HG03135 (cell line): Measurements from ENCODE around the gene FAM181A.

Experiments
- ATAC-seq: cut with Tn5 transposase; IDR thresholded peaks from one replicate; pipeline ENCODE4 v1.9.1; 2021; ENCODE audit warnings: mild to moderate bottlenecking, moderate library complexity; ENCODE audit not compliant: unreplicated experiment

The FAM181A gene

DNA sequence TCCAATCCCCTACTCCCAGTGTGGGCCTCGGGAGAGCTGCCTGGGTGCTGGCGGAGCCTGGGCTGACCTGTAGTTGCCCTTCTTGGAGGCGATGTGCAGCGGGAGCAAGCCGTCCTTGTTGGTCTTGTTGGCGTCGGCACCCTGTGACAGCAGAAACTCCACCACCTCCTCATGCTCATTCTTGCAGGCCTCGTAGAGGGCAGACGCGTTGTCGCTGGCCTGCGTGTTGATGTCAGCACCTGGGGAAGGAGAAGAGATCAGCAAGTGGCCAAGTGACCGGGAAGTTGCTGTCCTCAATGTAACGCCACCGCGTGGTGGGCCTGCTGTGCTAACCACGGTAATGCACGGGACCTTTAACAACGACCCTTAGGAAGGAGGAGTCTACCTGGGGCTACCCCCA, 20.1 kb downstream of the FAM181A start:
- no peak for ATAC-seq

GRCh38 chr14:93949511-93950075, 22.4 kb downstream of the FAM181A start:
- ATAC-seq = no peak

GRCh38 chr14:93950948-93951634, 23.9 kb downstream of the FAM181A start:
- no peak for ATAC-seq

- no peak for ATAC-seq
Measured at GRCh38 chr14:93951635-93952540, 24.7 kb downstream of the FAM181A start.

GRCh38 chr14:93952829-93953228, 25.7 kb downstream of the FAM181A start:
- no peak for ATAC-seq

- ATAC-seq = no peak
Measured at GRCh38 chr14:93953263-93953662, 26.1 kb downstream of the FAM181A start.

- no peak for ATAC-seq
Measured at GRCh38 chr14:93953739-93954515, 26.8 kb downstream of the FAM181A start.

GRCh38 chr14:93954516-93954830, 27.3 kb downstream of the FAM181A start:
- no peak for ATAC-seq

DNA sequence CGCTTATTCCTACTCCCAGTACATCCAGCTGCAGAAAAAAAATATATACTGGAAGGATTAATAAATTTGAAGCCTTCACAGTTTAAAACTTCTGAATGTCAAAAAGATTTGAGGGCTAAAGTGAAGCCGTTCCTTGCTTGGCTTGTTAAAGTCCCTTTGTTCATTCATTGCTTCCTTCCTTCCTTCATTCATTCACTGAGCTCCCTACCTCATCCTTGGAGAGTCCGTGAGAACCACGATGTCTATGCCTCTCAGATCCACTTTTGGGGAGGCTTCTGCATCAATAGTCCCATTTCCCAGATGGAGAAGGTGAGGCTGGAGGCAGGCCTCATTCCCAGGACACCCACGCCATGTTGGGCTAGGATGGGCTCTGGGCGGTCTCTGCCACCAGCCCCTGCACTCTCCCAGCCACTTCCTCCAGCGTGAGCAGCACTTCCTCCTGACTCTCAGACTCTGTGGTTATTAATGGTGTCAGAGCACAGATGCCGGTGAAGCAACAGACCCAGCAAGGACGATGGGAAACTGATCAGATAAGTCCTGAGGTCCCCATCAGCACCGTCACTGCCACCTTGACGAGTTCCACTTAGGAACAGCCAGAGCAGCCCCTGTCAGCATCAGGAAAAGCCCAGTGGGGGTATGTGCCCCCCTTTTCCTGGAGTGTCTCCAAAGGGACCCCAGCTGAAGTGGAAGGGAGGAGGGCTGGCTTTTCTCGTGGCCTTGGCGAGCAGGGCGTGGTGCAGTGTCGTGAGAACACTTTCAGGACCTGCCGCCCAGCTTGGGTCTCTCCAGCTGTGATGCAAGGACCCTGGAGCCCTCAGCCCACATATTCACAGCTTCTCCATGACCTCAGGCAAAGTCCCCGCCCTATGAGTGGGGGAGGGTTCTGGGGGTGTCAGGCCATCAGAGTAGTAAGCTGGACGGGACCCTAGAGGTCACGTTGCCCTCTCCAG, 28.0 kb downstream of the FAM181A start:
- peak; percentile 31 for ATAC-seq

GRCh38 chr14:93955850-93956481, 28.8 kb downstream of the FAM181A start:
- no peak for ATAC-seq

- no peak for ATAC-seq
Measured at GRCh38 chr14:93956514-93957332, 29.6 kb downstream of the FAM181A start.

GRCh38 chr14:93957333-93957710, 30.2 kb downstream of the FAM181A start:
- ATAC-seq = no peak

DNA sequence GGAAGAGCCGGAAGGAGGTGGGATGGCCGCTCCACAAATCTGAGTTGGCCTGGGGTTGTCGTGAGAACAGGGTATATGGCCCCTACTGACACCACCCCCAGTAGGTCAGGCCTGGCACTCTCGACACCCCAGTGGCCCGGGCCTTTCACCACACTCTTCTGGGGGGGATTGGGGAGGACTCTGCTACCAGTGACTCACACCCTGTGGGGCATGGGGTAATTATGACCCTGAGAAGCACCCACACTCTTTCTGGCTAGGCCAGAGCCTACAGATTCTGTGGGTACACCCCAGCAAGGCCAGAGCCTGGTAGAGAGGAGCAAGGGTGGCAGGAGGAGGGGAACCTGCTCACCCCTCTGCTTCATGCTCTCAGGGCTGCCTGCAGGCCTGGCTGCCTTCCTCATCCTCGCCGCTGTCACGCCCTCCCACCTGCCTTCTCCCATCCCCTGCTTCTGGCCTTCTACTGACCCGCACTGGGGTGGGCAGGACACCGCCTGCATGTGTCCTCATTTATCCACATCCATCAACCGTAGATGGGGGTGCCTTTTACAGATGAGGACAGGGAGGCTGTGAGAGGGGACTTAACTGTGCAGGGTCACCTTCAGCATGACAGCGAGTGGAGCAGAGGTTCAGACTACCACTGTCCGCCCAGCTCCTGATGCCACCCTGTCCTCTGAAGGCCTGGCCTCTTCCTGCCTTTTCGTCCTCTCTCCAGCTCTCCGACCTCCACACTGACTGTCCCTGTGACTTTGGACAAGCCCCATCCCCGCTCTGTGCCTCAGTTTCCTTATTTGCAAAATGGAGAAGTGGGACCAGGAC, 30.8 kb downstream of the FAM181A start:
- ATAC-seq = no peak

DNA sequence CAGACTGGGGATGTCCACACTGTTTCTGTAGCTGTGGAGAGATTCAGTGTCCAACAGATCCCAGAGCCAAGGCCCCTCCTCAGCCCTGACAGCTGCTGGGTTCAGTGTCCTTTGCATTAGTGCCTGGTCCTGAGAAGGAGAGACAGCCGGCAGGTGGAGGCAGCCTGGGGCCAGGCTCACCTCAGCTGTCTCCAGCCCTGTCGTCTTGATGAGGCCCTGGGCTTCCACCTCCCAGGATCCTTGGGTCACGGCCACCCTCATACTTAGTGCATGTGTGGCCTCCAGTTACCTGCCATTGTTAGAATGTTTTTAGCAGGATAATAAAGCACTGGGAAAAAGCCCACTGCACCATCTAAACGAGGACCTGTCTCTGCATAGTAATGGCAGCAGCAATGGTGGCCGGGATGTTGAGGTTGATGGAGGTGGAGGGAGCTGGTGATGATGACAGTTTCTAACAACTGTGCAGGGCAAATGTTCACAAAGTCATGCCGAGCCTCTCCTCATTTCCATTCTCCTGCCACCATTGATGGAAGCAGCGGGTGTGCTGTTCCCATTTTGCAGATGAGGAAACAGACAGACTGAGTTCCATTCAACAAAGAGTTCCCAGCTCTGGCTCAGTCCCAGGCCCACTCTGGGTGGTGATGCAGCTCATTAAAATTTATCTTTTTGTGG, 31.6 kb downstream of the FAM181A start:
- no peak for ATAC-seq

GRCh38 chr14:93959239-93960107, 32.3 kb downstream of the FAM181A start:
- ATAC-seq = peak; percentile 69

GRCh38 chr14:93960108-93960475, 32.9 kb downstream of the FAM181A start:
- no peak for ATAC-seq
